ENCODE data around the gene GRAP2. TPM values are rescaled to one million over a fixed set of nuclear protein-coding genes. Genes with fewer than 3 reads are reported as not detected.

The GRAP2 gene
- total and polyA plus RNA-seq, 2 of the 13 experiments (the other 11 are each of a cell fraction or from before 2014, with no cell fraction given) = 0.15 TPM; not detected in 1

- no peaks in the 10 kb centered on the region for H4K20me1 ChIP-seq (ENCODE audit: insufficient read depth, low read length)
- no peaks in the 10 kb centered on the region for H3K9me3 ChIP-seq (ENCODE audit: low read length)
- in situ Hi-C loops (cut with HindIII; ENCODE audit: extremely low pct_ligation_motif_present, low pct_unique_long_range_greater_than_20kb) = no loop called here
- no peak overlapping the region for H3K9ac ChIP-seq (ENCODE audit: insufficient read depth, low read depth, low read length)
- peak; percentile 64 for ATAC-seq
- no peak overlapping the region for H3K27ac ChIP-seq (ENCODE audit: extremely low read length, insufficient read depth, low read length)
- ChIA-PET POLR2A (no interaction called here), CTCF (ENCODE audit: low intra/inter-chr PET ratio, low total read pairs) (interaction anchor here (0.7 kb wide), 1 partner anchor 392 kb away, joined by 3 read pairs; no protein-coding TSS in a partner anchor)
- H3K4me1 ChIP-seq (ENCODE audit: insufficient read depth, low read length) = peaks cover 11% of the 10 kb centered on the region
- intact Hi-C loops (cut with micrococcal nuclease; ENCODE audit: unreplicated experiment) = no loop called here
- no peaks in the 10 kb centered on the region; a peak in 2 of 5 replicates for H3K27me3 ChIP-seq (ENCODE audit: control insufficient read depth in 1 of 2, insufficient read depth in 2 of 2, low read length in 2 of 2)
- FAIRE-seq = peak; percentile 32
- no TSS peak for BruUV-seq (replicated peaks)
- H2AFZ ChIP-seq (ENCODE audit: low read length) = no peak overlapping the region
- WGBS (ENCODE audit: low lambda C conversion rate) = 4% methylated on average over 4 of the region's 7 CpGs
- no peak overlapping the region for H3K4me3 ChIP-seq (replicated peaks in 1 of 3; ENCODE audit: insufficient read depth in 1 of 3, low read depth in 2 of 3, low read length in 3 of 3)
- H3K4me2 ChIP-seq (ENCODE audit: low read depth, low read length) = no peak overlapping the region
- H3K79me2 ChIP-seq (ENCODE audit: insufficient read depth, low read length) = no peaks in the 10 kb centered on the region
- peak; percentile 8 for DNase-seq (ENCODE audit: low spot score)
- H3K36me3 ChIP-seq (replicated peaks in 1 of 2; ENCODE audit: control insufficient read depth in 1 of 2, insufficient read depth in 2 of 2, low read length in 2 of 2) = no peaks in the 10 kb centered on the region
- TF ChIP-seq CENPBD1 (CRISPR knock-in tag; IDR thresholded peaks at IDR 0.05; ENCODE audit: borderline replicate concordance, low read depth) = no peak
- TF ChIP-seq TARDBP (CRISPR knock-in tag; IDR thresholded peaks at IDR 0.05) = no peak
- no peak for TF ChIP-seq STAT5B (CRISPR knock-in tag; IDR thresholded peaks at IDR 0.05)
- TF ChIP-seq RFX1 (IDR thresholded peaks at IDR 0.05) = no peak
- TF ChIP-seq ZBTB49 (CRISPR knock-in tag; IDR thresholded peaks at IDR 0.05; ENCODE audit: borderline replicate concordance) = no peak
- no peak for TF ChIP-seq FOXK1 (CRISPR knock-in tag; IDR thresholded peaks at IDR 0.05; ENCODE audit: borderline replicate concordance, low read depth)
- no peak for TF ChIP-seq CEBPB (IDR thresholded peaks at IDR 0.05; ENCODE audit: borderline replicate concordance, low read depth, low read length)
- TF ChIP-seq USF2 (IDR thresholded peaks at IDR 0.05; ENCODE audit: low read depth, low read length) = no peak
- no peak for TF ChIP-seq USF2 (CRISPR knock-in tag; IDR thresholded peaks at IDR 0.05; ENCODE audit: borderline replicate concordance)
- TF ChIP-seq ELF4 (CRISPR knock-in tag; IDR thresholded peaks at IDR 0.05; ENCODE audit: borderline replicate concordance) = no peak
- no peak for TF ChIP-seq HMGXB4 (CRISPR knock-in tag; IDR thresholded peaks at IDR 0.05; ENCODE audit: borderline replicate concordance in 1 of 2, low read depth in 1 of 2)
- no peak for TF ChIP-seq ISL2 (CRISPR knock-in tag; IDR thresholded peaks at IDR 0.05)
- no peak for TF ChIP-seq SP140L (CRISPR knock-in tag; IDR thresholded peaks at IDR 0.05; ENCODE audit: borderline replicate concordance)
- TF ChIP-seq ARNT (IDR thresholded peaks at IDR 0.05) = no peak
- no peak for TF ChIP-seq HDAC6 (IDR thresholded peaks at IDR 0.05; ENCODE audit: low read depth, low read length)
- TF ChIP-seq JUN (CRISPR knock-in tag; IDR thresholded peaks at IDR 0.05) = no peak
- TF ChIP-seq NFE2L1 (CRISPR knock-in tag; IDR thresholded peaks at IDR 0.05; ENCODE audit: borderline replicate concordance) = no peak
- TF ChIP-seq KDM5A (IDR thresholded peaks at IDR 0.05; ENCODE audit: borderline replicate concordance, low read length) = no peak
- no peak for TF ChIP-seq RARG (CRISPR knock-in tag; IDR thresholded peaks at IDR 0.05; ENCODE audit: low read depth)
- TF ChIP-seq HNF4A (CRISPR knock-in tag; IDR thresholded peaks at IDR 0.05) = peak; percentile 29
Observed at GRCh38 chr22:39927544-39927943, 26.7 kb downstream of the GRAP2 start.

All from HepG2 (cell line).